Measurements from ENCODE around the gene MBOAT1. TPM values are rescaled to one million over a fixed set of nuclear protein-coding genes. Genes with fewer than 3 reads are reported as not detected.

The MBOAT1 gene
- total and polyA plus RNA-seq, 8 donors, result 14.8 to 22.2 (median 19.0) TPM

GRCh38 chr6:20217891-20218290 lies 5.6 kb upstream of the MBOAT1 start:
- DNase-seq, result no peak
- H3K27me3 ChIP-seq, result no peaks in the 10 kb centered on the region
- peak; percentile 49 for ATAC-seq
- no peaks in the 10 kb centered on the region for H3K9me3 ChIP-seq
- H3K4me1 ChIP-seq, result peaks cover 13 to 21% of the 10 kb centered on the region in 2 donors
- no peaks in the 10 kb centered on the region for H3K36me3 ChIP-seq
- H3K27ac ChIP-seq, result no peak overlapping the region
- H3K4me3 ChIP-seq, result no peak overlapping the region
- intact Hi-C loops (cut with DNase I), result no loop called here
- TF ChIP-seq CTCF (IDR thresholded peaks at IDR 0.05), result no peak

GRCh38 chr6:20217324-20217855 lies 5.1 kb upstream of the MBOAT1 start:
- no peak for TF ChIP-seq CTCF (IDR thresholded peaks at IDR 0.05)
- no peaks in the 10 kb centered on the region for H3K27me3 ChIP-seq
- peaks cover 13 to 21% of the 10 kb centered on the region in 2 donors for H3K4me1 ChIP-seq
- intact Hi-C loops (cut with DNase I), result no loop called here
- no peak overlapping the region for H3K4me3 ChIP-seq
- ATAC-seq (peak; percentile 30), DNase-seq (peak in 1 of 4 donors; percentile 21)
- H3K36me3 ChIP-seq, result no peaks in the 10 kb centered on the region
- no peak overlapping the region for H3K27ac ChIP-seq
- no peaks in the 10 kb centered on the region for H3K9me3 ChIP-seq

- no peak for DNase-seq
- Histone ChIP-seq H3K27ac (no peak overlapping the region), H3K27me3 (no peaks in the 10 kb centered on the region), H3K36me3 (no peaks in the 10 kb centered on the region), H3K9me3 (no peaks in the 10 kb centered on the region), H3K4me3 (no peak overlapping the region), H3K4me1 (peaks cover 19 to 33% of the 10 kb centered on the region in 2 donors)
- TF ChIP-seq CTCF (IDR thresholded peaks at IDR 0.05), result no peak
- intact Hi-C loops (cut with DNase I), result no loop called here
- ATAC-seq, result no peak
These were observed 3.0 kb upstream of the MBOAT1 start for GRCh38 chr6:20215310-20215709.

- Histone ChIP-seq H3K27me3 (no peaks in the 10 kb centered on the region), H3K4me1 (peaks cover 22 to 51% of the 10 kb centered on the region in 2 donors), H3K36me3 (no peaks in the 10 kb centered on the region), H3K27ac (peak overlapping the region; percentile 89 to 95), H3K9me3 (no peaks in the 10 kb centered on the region), H3K4me3 (peak overlapping the region in 1 of 2 donors; percentile 84)
- TF ChIP-seq CTCF (IDR thresholded peaks at IDR 0.05), result no peak
- ATAC-seq (no peak), DNase-seq (no peak)
- intact Hi-C loops (cut with DNase I), result no loop called here
These were observed 1.1 kb upstream of the MBOAT1 start for GRCh38 chr6:20213271-20213798.

GRCh38 chr6:20211941-20212391 lies 303 bp downstream of the MBOAT1 start:
- no peaks in the 10 kb centered on the region for H3K36me3 ChIP-seq

More at GRCh38 chr6:20211941-20212391, 303 bp downstream of the MBOAT1 start:
- TF ChIP-seq CTCF (IDR thresholded peaks at IDR 0.05), result no peak
- H3K9me3 ChIP-seq, result no peaks in the 10 kb centered on the region
- H3K4me1 ChIP-seq, result peaks cover 14 to 58% of the 10 kb centered on the region in 2 donors
- intact Hi-C loops (cut with DNase I), result no loop called here
- no peaks in the 10 kb centered on the region for H3K27me3 ChIP-seq
- peak overlapping the region; percentile 89 to 95 for H3K27ac ChIP-seq
- DNase-seq (peak in 1 of 4 donors; percentile 66), ATAC-seq (peak; percentile 54)
- peak overlapping the region; percentile 70 to 84 for H3K4me3 ChIP-seq

Data from left lung (tissue), 10 donors.